CD4-positive, alpha-beta T cell (primary cell): ENCODE measurements around the gene TMEM19. TPM values are rescaled to one million over a fixed set of nuclear protein-coding genes. Genes with fewer than 3 reads are reported as not detected.

Experiments
- ATAC-seq: fragments of 200-7000 bp; cut with Tn5 transposase; one replicate; pipeline ENCODE4 v1.10.0; 2022; ENCODE audit warnings: mild to moderate bottlenecking; ENCODE audit not compliant: poor library complexity
- CTCF ChIA-PET: fragments of 350-600 bp; sonication (Branson Sonifier 250); formaldehyde crosslinking; loops from one replicate; lab custom pipeline; 2021; ENCODE audit warnings: antibody characterized with exemption, inconsistent platforms; lab: Charles Lee
- POLR2A ChIA-PET: fragments of 350-600 bp; sonication (Branson Sonifier 250); formaldehyde crosslinking; loops from one replicate; lab custom pipeline; 2021; ENCODE audit warnings: antibody characterized with exemption, inconsistent platforms; lab: Charles Lee
- DNase-seq, 14 experiments: peaks; one replicate each; pipeline ENCODE4 v3.0.0-alpha.2; 2013 to 2020; ENCODE audit warnings: mixed read lengths in 2 of 14
- H3K27ac ChIP-seq, 2 donors: one replicate each; pipeline versions ENCODE4 v1.5.1 to v1.7.0; 2013; ENCODE audit warnings: low read length in 2 of 2, low read depth in 1 of 2, mild to moderate bottlenecking in 1 of 2
- H3K27me3 ChIP-seq, 2 experiments: 1 replicate in 1 of 2; 2 replicates in 1 of 2; pipeline versions ENCODE4 v1.6.1 to v1.7.0; 2013; ENCODE audit warnings: low read length in 2 of 2, control low read depth in 1 of 2, mild to moderate bottlenecking in 1 of 2, moderate library complexity in 1 of 2; ENCODE audit not compliant: insufficient read depth in 2 of 2, control insufficient read depth in 1 of 2
- H3K36me3 ChIP-seq: one replicate; pipeline ENCODE4 v1.6.1; 2013; ENCODE audit warnings: low read length, control low read depth; ENCODE audit not compliant: insufficient read depth
- H3K4me1 ChIP-seq: one replicate; pipeline ENCODE4 v1.6.1; 2013; ENCODE audit warnings: low read length, control low read depth; ENCODE audit not compliant: insufficient read depth
- H3K4me3 ChIP-seq: one replicate; pipeline ENCODE4 v1.5.1; 2013; ENCODE audit warnings: mild to moderate bottlenecking, low read length, moderate library complexity
- H3K9me3 ChIP-seq, 2 experiments: 1 replicate in 1 of 2; 2 replicates in 1 of 2; pipeline versions ENCODE4 v1.6.1 to v1.7.0; 2013; ENCODE audit warnings: low read length in 2 of 2, mild to moderate bottlenecking in 2 of 2, control low read depth in 1 of 2, moderate library complexity in 1 of 2; ENCODE audit not compliant: control insufficient read depth in 1 of 2, insufficient read depth in 1 of 2
- H3K27ac Mint-ChIP-seq: one replicate; pipeline ENCODE4 v1.8.0; 2020; ENCODE audit warnings: mixed read lengths
- H3K27me3 Mint-ChIP-seq: one replicate; pipeline ENCODE4 v1.8.0; 2021; ENCODE audit warnings: mixed read lengths
- H3K36me3 Mint-ChIP-seq: one replicate; pipeline ENCODE4 v1.8.0; 2021; ENCODE audit warnings: low read depth, mixed read lengths
- H3K4me1 Mint-ChIP-seq: one replicate; pipeline ENCODE4 v1.8.0; 2021; ENCODE audit warnings: low read depth, mixed read lengths
- H3K4me3 Mint-ChIP-seq: one replicate; pipeline ENCODE4 v1.8.0; 2020; ENCODE audit warnings: mild to moderate bottlenecking, mixed read lengths
- H3K9me3 Mint-ChIP-seq: one replicate; pipeline ENCODE4 v1.8.0; 2020; ENCODE audit warnings: mixed read lengths
- CTCF ChIP-seq: fragments of 200-600 bp; IDR thresholded peaks from one replicate; pipeline ENCODE4 v1.8.0; 2022; ENCODE audit warnings: antibody characterized with exemption, mild to moderate bottlenecking
- intact Hi-C, 2 experiments: fragments of 100-400 bp; cut with DNase I in 1 of 2; cut with micrococcal nuclease in 1 of 2; formaldehyde crosslinking; loops; one replicate each; pipeline versions ENCODE4 v1.15.1 to v1.9.0; 2023 to 2025; cut with DNase I, micrococcal nuclease
- total RNA-seq, 174 experiments: library from RNA in 2 of 174; stranded (reverse) in 2 of 174; gene quantifications; one replicate each; pipeline ENCODE4 v1.2.3 and lab custom pipeline; 2021 to 2026

TMEM19 gene
- total RNA-seq, 2 experiments from 2014 or later, result 8.9 to 11.6 TPM

GRCh38 chr12:71748081-71748850, 62.4 kb downstream of the TMEM19 start:
- ATAC-seq (no peak), DNase-seq (no peak)
- Mint-ChIP-seq H3K27me3 (peaks cover 35% of the 10 kb centered on the region), H3K36me3 (no peaks in the 10 kb centered on the region), H3K4me3 (no peak overlapping the region), H3K27ac (no peak overlapping the region), H3K4me1 (no peaks in the 10 kb centered on the region), H3K9me3 (no peaks in the 10 kb centered on the region)
- no peaks in the 10 kb centered on the region for H3K9me3 ChIP-seq
- no peak for TF ChIP-seq CTCF
- peaks cover 0 to 9% of the 10 kb centered on the region in 2 experiments for H3K27me3 ChIP-seq
- H3K27ac ChIP-seq, result no peak overlapping the region
- ChIA-PET CTCF (interaction anchor here (0.9 to 3.9 kb wide), 6 partner anchors 10 to 332 kb away, joined by 3 to 24 read pairs (median 7); partner anchors contain the start of gene TMEM19), POLR2A (interaction anchor here (1.4 to 2.5 kb wide), 4 partner anchors 8 to 332 kb away, joined by 5 to 23 read pairs (median 8); partner anchors contain the start of genes THAP2, TMEM19 and ZFC3H1)
- no peaks in the 10 kb centered on the region for H3K4me1 ChIP-seq
- H3K36me3 ChIP-seq, result no peaks in the 10 kb centered on the region
- intact Hi-C loops, result loop anchor here (2.0 to 10.0 kb wide), 7 partner anchors 83 to 1873 kb away; partner anchors contain the start of gene THAP2 (in 1 of the 2)
- no peak overlapping the region for H3K4me3 ChIP-seq

DNA sequence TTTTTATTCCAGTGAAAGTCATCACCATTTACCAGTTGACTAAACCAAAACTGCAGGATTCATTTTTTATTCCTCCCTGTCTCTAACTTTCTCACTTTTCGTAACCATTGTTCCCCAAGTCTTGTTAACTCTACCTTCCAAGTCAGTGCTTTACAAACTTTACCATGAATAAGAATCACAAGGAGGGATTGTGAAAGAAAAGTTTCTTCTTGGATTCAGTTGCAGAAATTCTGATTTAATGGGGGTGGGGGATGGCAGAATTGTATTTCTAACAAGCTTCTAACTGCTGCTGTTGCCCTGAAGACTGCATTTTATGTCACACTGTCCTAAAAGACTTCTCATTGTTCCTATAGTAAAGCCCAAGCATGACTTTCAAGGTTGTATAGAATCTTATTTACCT, 63.8 kb downstream of the TMEM19 start:
- Histone ChIP-seq H3K4me1 (peaks cover 7% of the 10 kb centered on the region), H3K36me3 (no peaks in the 10 kb centered on the region), H3K27me3 (peaks cover 0 to 9% of the 10 kb centered on the region in 2 experiments), H3K4me3 (no peak overlapping the region), H3K27ac (no peak overlapping the region), H3K9me3 (no peaks in the 10 kb centered on the region)
- ATAC-seq (no peak), DNase-seq (no peak)
- H3K36me3 Mint-ChIP-seq, result peaks cover 4% of the 10 kb centered on the region
- no peaks in the 10 kb centered on the region for H3K9me3 Mint-ChIP-seq
- H3K4me3 Mint-ChIP-seq, result no peak overlapping the region
- H3K27ac Mint-ChIP-seq, result no peak overlapping the region
- intact Hi-C loops, result loop anchor here (2.0 to 10.0 kb wide), 9 partner anchors 62 to 1875 kb away; partner anchors contain the start of genes THAP2 (in 1 of the 2) and TMEM19 (in 1 of the 2)
- POLR2A ChIA-PET, result no interaction called here
- peaks cover 9% of the 10 kb centered on the region for H3K4me1 Mint-ChIP-seq
- TF ChIP-seq CTCF, result no peak
- peaks cover 39% of the 10 kb centered on the region for H3K27me3 Mint-ChIP-seq
- CTCF ChIA-PET, result no interaction called here

GRCh38 chr12:71752891-71753290, 67.0 kb downstream of the TMEM19 start:
- Mint-ChIP-seq H3K9me3 (no peaks in the 10 kb centered on the region), H3K4me1 (peaks cover 29% of the 10 kb centered on the region), H3K36me3 (peaks cover 34% of the 10 kb centered on the region), H3K27ac (no peak overlapping the region), H3K27me3 (peaks cover 39% of the 10 kb centered on the region), H3K4me3 (peak overlapping the region; percentile 32)
- Histone ChIP-seq H3K27me3 (peaks cover 0 to 9% of the 10 kb centered on the region in 2 experiments), H3K36me3 (no peaks in the 10 kb centered on the region), H3K9me3 (no peaks in the 10 kb centered on the region), H3K4me1 (peaks cover 24% of the 10 kb centered on the region), H3K4me3 (no peak overlapping the region), H3K27ac (no peak overlapping the region)
- no peak for ATAC-seq
- TF ChIP-seq CTCF, result no peak
- ChIA-PET POLR2A (interaction anchor here (4.1 kb wide), 1 partner anchor 67 kb away, joined by 48 read pairs; the partner anchor contains the start of gene TMEM19), CTCF (interaction anchor here (1.0 kb wide), 1 partner anchor 116 kb away, joined by 4 read pairs; no protein-coding TSS in a partner anchor)
- intact Hi-C loops, result loop anchor here in 1 of 2 experiments (5.0 kb wide), 2 partner anchors 66 to 1161 kb away; partner anchors contain the start of gene TMEM19
- DNase-seq, result no peak

Other genes starting within 250 kb of the TMEM19 start
- gene LGR5, start 246.3 kb upstream of the TMEM19 start, total RNA-seq, result not detected
- gene ZFC3H1, start 22.2 kb upstream of the TMEM19 start, total RNA-seq, result 100 to 1,000 TPM; 131 to 135 TPM
- 10 to 100 TPM; 12.1 to 12.6 TPM for gene THAP2, start 21.8 kb upstream of the TMEM19 start, total RNA-seq
- 100 to 1,000 TPM; 106 to 108 TPM for gene RAB21, start 68.8 kb downstream of the TMEM19 start, total RNA-seq
- 100 to 1,000 TPM; 121 to 123 TPM for gene TBC1D15, start 153.7 kb downstream of the TMEM19 start, total RNA-seq